NCI-H510A treated with DMSO at 0.1 percent for 48 hours (cell line): ENCODE data around the gene SAPCD2.

Source experiments
- DNase-seq: peaks from one replicate; lab custom pipeline; 2025; lab: John Stamatoyannopoulos, UW

SAPCD2 gene

GRCh38 chr9:137017071-137017470 lies 53.3 kb downstream of the SAPCD2 start:
- no peak for DNase-seq

GRCh38 chr9:137016436-137016835 lies 53.9 kb downstream of the SAPCD2 start:
- no peak for DNase-seq

- no peak for DNase-seq
These were observed 54.4 kb downstream of the SAPCD2 start for GRCh38 chr9:137015976-137016375.

- no peak for DNase-seq
These were observed 54.8 kb downstream of the SAPCD2 start for GRCh38 chr9:137015540-137015930.

- DNase-seq, result no peak
These were observed 55.4 kb downstream of the SAPCD2 start for GRCh38 chr9:137014776-137015539.

- DNase-seq, result no peak
These were observed 56.2 kb downstream of the SAPCD2 start for GRCh38 chr9:137014166-137014565.

- no peak for DNase-seq
These were observed 56.8 kb downstream of the SAPCD2 start for GRCh38 chr9:137013571-137013940.

GRCh38 chr9:137012694-137013570 lies 57.4 kb downstream of the SAPCD2 start:
- DNase-seq, result no peak
